ENCODE results near the gene HAT1. TPM values are rescaled to one million over a fixed set of nuclear protein-coding genes. Genes with fewer than 3 reads are reported as not detected.

The HAT1 gene
- total RNA-seq, 2 donors from 2014 or later = 58.1 to 74.6 TPM

DNA sequence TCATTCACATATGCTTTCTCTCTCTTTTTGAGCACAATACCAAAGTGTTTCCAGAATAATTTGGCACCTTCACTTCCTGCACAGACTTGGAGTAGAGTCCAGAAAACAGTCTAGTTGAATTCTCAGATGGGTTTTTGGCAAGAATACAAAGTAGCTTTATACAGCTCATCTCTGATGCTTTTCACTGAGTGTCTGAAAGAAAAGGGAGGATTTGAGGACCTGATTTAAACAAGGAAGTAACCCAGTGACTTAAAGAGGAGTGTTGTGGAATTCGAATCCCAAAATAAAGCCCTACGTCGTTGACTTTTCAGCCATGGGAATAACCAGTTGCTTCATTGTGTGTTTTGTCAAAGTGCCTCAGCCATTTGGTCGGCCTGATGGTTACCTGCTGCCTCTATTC is 109.3 kb downstream of the HAT1 start:
- Mint-ChIP-seq H3K4me1 (peaks cover 8% of the 10 kb centered on the region), H3K27ac (no peak overlapping the region), H3K27me3 (ENCODE audit: insufficient read depth) (no peaks in the 10 kb centered on the region), H3K4me3 (no peak overlapping the region), H3K9me3 (no peaks in the 10 kb centered on the region), H3K36me3 (ENCODE audit: low read depth) (no peaks in the 10 kb centered on the region)
- Histone ChIP-seq H3K27ac (ENCODE audit: low read depth, low read length) (no peak overlapping the region), H3K36me3 (ENCODE audit: control insufficient read depth, insufficient read depth, low read length) (no peaks in the 10 kb centered on the region), H3K27me3 (ENCODE audit: control insufficient read depth, insufficient read depth, low read length, poor library complexity, severe bottlenecking) (no peaks in the 10 kb centered on the region), H3K9ac (ENCODE audit: extremely low read depth, low read length, poor library complexity, severe bottlenecking) (no peak overlapping the region), H3K4me1 (ENCODE audit: control insufficient read depth, insufficient read depth, low read length) (no peaks in the 10 kb centered on the region), H3K4me3 (ENCODE audit: low read length) (no peak overlapping the region), H3K9me3 (ENCODE audit: control insufficient read depth, low read length) (no peaks in the 10 kb centered on the region)
- WGBS, 2 experiments (ENCODE audit: insufficient coverage in 1 of 2, insufficient read length in 1 of 2) = 79 to 80% methylated on average over 4 of the region's 4 CpGs
- TF ChIP-seq, protein P1, sequence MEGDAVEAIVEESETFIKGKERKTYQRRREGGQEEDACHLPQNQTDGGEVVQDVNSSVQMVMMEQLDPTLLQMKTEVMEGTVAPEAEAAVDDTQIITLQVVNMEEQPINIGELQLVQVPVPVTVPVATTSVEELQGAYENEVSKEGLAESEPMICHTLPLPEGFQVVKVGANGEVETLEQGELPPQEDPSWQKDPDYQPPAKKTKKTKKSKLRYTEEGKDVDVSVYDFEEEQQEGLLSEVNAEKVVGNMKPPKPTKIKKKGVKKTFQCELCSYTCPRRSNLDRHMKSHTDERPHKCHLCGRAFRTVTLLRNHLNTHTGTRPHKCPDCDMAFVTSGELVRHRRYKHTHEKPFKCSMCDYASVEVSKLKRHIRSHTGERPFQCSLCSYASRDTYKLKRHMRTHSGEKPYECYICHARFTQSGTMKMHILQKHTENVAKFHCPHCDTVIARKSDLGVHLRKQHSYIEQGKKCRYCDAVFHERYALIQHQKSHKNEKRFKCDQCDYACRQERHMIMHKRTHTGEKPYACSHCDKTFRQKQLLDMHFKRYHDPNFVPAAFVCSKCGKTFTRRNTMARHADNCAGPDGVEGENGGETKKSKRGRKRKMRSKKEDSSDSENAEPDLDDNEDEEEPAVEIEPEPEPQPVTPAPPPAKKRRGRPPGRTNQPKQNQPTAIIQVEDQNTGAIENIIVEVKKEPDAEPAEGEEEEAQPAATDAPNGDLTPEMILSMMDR (conservative IDR thresholded peaks at IDR 0.05) = no peak
- no peak for DNase-seq

Other genes with a start within 250 kb of the HAT1 start
- gene DYNC1I2, start 235.0 kb upstream of the HAT1 start, total RNA-seq = 10 to 100 TPM; 98.5 to 99.4 TPM
- gene SLC25A12, start 28.2 kb upstream of the HAT1 start, total RNA-seq = 1 to 10 TPM in 1 of 2 donors, under 1 TPM in 1; 0.55 to 3.1 TPM
- gene METAP1D, start 77.5 kb downstream of the HAT1 start, total RNA-seq = 1 to 10 TPM; 6.0 to 6.5 TPM
- gene DLX1, start 163.0 kb downstream of the HAT1 start, total RNA-seq = not detected
- under 1 TPM in 1 of 2 donors, not detected in 1; 0.13 TPM for gene DLX2, start 180.4 kb downstream of the HAT1 start, total RNA-seq

Measured in endodermal cell (in vitro differentiated cells).